Activated naive CD8-positive, alpha-beta T cell (primary cell): ENCODE results near the gene GATB.

Experiments
- H3K27ac Mint-ChIP-seq: one replicate; pipeline ENCODE4 v1.8.0; 2021; ENCODE audit warnings: mixed read lengths
- H3K27me3 Mint-ChIP-seq: one replicate; pipeline ENCODE4 v1.8.0; 2021; ENCODE audit warnings: mixed read lengths
- H3K36me3 Mint-ChIP-seq: one replicate; pipeline ENCODE4 v1.8.0; 2021; ENCODE audit warnings: mixed read lengths
- H3K4me1 Mint-ChIP-seq: one replicate; pipeline ENCODE4 v1.8.0; 2021; ENCODE audit warnings: low read depth, mixed read lengths
- H3K4me3 Mint-ChIP-seq: one replicate; pipeline ENCODE4 v1.8.0; 2021; ENCODE audit warnings: mild to moderate bottlenecking, mixed read lengths
- H3K9me3 Mint-ChIP-seq: one replicate; pipeline ENCODE4 v1.8.0; 2021; ENCODE audit warnings: low read depth, mixed read lengths

Gene GATB

DNA sequence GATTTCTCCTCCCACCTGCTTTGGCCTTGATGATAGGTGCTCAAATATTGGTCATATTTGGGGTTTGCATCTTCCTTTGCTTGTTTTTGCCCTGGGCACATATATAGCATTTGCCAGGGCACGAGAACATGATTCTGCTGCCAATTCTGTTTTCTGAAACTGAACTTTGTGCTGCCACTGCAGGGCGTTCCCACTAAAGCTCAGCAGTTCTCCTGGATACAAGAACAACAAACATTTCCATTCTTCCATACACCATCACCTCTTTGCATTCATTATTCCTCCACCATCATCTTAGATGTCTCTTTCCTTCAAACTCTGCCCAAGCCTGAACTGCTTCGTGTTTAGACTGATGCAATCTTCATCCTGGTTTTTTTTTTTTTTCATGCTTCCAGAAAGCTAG is 36.3 kb upstream of the GATB start:
- Mint-ChIP-seq H3K9me3 (no peaks in the 10 kb centered on the region), H3K27me3 (no peaks in the 10 kb centered on the region), H3K27ac (no peak overlapping the region), H3K4me3 (no peak overlapping the region), H3K36me3 (peaks cover 6% of the 10 kb centered on the region), H3K4me1 (no peaks in the 10 kb centered on the region)

DNA sequence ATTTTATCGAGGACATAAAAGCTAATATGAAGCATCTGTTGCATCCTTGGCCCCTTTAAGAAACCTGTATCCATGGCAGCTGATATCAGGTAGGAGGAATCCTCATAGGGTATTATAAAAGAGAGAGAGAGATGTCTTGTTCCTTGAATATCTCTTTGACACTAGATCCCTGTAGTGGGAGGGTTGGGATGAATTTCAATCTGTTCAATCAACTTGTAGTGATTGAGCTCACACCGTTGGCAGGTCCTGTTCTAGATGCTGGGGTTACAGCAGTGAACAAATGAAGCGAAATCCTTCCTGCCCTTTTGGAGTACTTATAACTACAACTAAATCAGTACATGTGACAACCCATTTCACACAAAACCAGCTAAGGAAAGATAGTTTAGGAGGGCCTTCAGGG is 35.3 kb upstream of the GATB start:
- Mint-ChIP-seq H3K27ac (no peak overlapping the region), H3K4me1 (no peaks in the 10 kb centered on the region), H3K36me3 (peaks cover 6% of the 10 kb centered on the region), H3K4me3 (no peak overlapping the region), H3K27me3 (no peaks in the 10 kb centered on the region), H3K9me3 (no peaks in the 10 kb centered on the region)

DNA sequence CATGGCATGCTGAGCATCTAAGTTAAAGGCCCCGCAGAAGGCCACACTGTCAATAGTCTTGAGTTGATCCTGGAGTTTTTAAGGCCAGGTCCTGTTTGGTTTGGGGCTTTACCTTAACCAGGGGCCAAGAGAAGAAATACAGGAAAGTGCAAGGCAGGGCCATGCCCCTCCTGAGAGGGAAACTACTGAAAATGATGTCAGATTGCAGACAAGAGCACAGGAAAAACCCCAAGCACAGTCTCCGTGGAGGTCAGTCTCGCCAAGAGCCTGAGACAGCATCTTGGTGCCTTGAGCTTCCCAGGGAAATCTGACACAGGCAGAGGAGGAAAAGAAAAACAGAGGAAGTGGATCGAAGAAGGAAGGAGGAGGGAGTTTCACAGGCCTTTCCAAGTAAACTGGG is 32.2 kb upstream of the GATB start:
- Mint-ChIP-seq H3K9me3 (no peaks in the 10 kb centered on the region), H3K27ac (no peak overlapping the region), H3K4me3 (no peak overlapping the region), H3K27me3 (no peaks in the 10 kb centered on the region), H3K36me3 (peaks cover 3% of the 10 kb centered on the region), H3K4me1 (no peaks in the 10 kb centered on the region)

DNA sequence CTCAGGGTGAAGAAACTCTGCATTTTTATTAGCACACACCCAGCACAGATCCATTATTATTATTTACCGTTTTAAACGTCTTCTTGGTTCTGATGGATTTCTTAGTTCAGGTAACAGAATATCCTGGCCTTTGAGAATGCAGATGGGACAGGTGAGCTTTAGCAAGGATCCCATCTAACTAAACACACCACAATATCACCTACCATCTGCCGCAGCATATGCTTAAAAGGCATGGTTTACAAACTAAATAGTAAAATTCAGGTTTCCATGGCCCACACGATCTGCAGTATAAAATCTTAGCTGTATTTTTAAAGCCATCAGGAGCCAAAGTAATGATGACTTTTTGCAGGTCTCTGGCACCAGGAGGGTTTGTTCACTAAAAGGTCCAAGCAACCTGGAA is 31.7 kb upstream of the GATB start:
- H3K27ac Mint-ChIP-seq, result no peak overlapping the region

DNA sequence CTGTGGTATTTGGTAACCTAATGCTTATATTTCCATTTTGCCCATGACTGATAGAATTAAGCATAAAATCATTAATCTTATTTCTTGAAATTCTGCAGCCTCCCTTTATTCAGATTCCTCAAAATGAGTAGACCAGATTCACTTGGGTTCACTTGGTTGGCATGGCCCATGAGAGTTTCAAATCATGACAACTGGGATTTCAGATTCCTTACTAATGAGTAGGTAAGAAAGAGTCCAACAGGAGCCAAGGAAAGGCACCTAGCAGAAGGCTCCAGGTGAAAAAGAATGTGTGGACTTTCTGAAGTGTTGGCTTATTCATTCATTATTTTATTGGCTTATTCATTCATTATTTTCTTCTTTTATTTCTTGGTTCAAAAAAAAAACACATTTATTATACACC is 27.2 kb upstream of the GATB start:
- Mint-ChIP-seq H3K4me1 (no peaks in the 10 kb centered on the region), H3K9me3 (no peaks in the 10 kb centered on the region), H3K36me3 (no peaks in the 10 kb centered on the region), H3K27me3 (no peaks in the 10 kb centered on the region), H3K27ac (no peak overlapping the region), H3K4me3 (no peak overlapping the region)

More for the DNA sequence above, 31.7 kb upstream of the GATB start:
- Mint-ChIP-seq H3K27me3 (no peaks in the 10 kb centered on the region), H3K4me3 (no peak overlapping the region), H3K36me3 (peaks cover 3% of the 10 kb centered on the region), H3K9me3 (no peaks in the 10 kb centered on the region), H3K4me1 (no peaks in the 10 kb centered on the region)

DNA sequence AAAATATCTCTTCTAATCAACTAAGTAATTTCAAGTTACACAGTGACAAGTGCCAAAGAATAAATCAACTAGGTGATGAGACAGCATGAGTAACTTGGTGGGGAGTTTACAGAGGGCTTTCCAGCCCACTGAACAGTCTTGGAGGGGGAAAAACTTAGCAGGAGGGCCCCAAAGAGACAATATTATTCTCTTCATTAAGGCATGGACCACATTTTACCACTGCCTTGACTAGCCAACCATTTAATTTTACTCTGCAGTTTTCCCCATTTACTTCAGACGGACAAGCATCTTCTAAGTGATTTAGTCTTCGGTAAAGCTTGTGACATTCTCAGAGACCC is 25.3 kb upstream of the GATB start:
- Mint-ChIP-seq H3K9me3 (no peaks in the 10 kb centered on the region), H3K27ac (no peak overlapping the region), H3K27me3 (no peaks in the 10 kb centered on the region), H3K4me1 (peaks cover 11% of the 10 kb centered on the region), H3K4me3 (no peak overlapping the region), H3K36me3 (no peaks in the 10 kb centered on the region)

DNA sequence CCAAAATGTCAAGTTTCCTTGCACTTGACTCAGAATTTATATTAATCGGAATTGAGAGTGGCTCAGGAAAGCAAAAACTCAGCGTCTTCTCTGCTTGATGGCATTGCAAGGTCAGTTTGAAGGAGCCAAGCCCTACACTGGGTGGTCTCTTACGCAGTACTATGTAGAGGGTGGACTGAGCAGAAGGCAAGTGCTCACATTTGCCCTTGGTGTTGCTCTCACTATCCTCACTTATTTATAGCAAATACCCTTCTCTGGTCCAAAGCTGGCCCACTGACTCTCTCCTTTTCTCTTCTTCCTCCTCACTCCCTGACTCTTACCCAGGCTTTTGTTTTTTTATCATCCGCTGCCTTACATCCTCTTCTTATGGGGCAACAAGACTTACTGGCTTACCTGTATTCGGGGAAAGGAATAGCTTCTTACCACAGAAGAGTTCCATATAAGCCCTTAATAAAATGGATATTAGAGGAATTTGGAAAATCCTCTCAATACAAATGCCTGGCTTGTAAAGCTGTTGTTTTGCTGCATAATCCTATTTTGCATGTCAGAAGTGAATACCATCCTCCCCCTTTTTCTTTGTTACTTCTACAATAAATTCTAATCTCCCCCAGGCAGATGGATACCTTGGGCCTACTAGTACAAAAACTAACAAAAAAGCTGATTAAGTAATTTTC is 24.8 kb upstream of the GATB start:
- no peaks in the 10 kb centered on the region for H3K36me3 Mint-ChIP-seq
- H3K4me1 Mint-ChIP-seq, result peaks cover 11% of the 10 kb centered on the region
- H3K27ac Mint-ChIP-seq, result no peak overlapping the region
- no peaks in the 10 kb centered on the region for H3K27me3 Mint-ChIP-seq
- no peaks in the 10 kb centered on the region for H3K9me3 Mint-ChIP-seq
- H3K4me3 Mint-ChIP-seq, result no peak overlapping the region

DNA sequence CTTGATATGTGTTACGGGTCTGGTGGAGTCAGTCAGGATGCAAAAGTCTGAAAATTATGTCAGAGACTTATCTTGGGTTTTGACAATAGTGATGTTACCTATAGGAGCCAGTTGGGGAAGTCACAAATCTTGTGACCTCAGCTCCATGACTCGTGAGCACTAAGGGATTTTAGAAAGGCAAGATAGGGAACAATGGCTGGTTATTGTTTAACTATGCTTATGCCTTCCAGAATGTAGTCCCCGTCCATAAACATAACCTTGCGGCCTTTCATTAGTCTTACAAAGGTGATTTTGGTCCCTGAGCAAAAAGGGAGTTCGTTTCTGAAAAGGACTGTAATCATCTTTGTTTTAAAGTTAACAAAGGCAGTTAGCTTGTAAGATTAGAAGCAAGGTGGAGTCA is 23.9 kb upstream of the GATB start:
- Mint-ChIP-seq H3K4me3 (no peak overlapping the region), H3K27me3 (peaks cover 3% of the 10 kb centered on the region)

DNA sequence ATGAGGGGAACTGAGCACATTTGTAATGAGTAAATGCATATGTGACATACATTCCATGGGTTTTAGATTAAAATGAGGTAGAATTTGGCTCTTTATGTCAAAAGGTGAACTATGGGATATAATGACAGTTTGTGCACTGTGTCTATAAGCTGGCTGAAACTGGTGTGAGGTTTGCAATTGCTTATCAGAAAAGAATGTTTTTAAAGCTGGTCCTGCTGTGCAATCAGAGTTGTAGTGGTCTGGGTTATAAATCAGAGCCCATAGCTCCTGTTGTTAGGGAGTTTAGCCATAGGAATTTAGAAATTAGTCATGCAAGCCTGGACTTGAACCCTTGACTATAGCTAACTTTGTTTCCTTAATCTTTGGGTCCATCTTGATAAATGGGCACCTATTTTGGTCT is 23.1 kb upstream of the GATB start:
- H3K9me3 Mint-ChIP-seq, result no peaks in the 10 kb centered on the region
- H3K27ac Mint-ChIP-seq, result no peak overlapping the region
- H3K27me3 Mint-ChIP-seq, result peaks cover 3% of the 10 kb centered on the region
- H3K4me1 Mint-ChIP-seq, result peaks cover 11% of the 10 kb centered on the region
- H3K36me3 Mint-ChIP-seq, result no peaks in the 10 kb centered on the region
- no peak overlapping the region for H3K4me3 Mint-ChIP-seq

More for the DNA sequence above, 23.9 kb upstream of the GATB start:
- peaks cover 11% of the 10 kb centered on the region for H3K4me1 Mint-ChIP-seq
- no peaks in the 10 kb centered on the region for H3K36me3 Mint-ChIP-seq
- no peaks in the 10 kb centered on the region for H3K9me3 Mint-ChIP-seq
- H3K27ac Mint-ChIP-seq, result no peak overlapping the region

DNA sequence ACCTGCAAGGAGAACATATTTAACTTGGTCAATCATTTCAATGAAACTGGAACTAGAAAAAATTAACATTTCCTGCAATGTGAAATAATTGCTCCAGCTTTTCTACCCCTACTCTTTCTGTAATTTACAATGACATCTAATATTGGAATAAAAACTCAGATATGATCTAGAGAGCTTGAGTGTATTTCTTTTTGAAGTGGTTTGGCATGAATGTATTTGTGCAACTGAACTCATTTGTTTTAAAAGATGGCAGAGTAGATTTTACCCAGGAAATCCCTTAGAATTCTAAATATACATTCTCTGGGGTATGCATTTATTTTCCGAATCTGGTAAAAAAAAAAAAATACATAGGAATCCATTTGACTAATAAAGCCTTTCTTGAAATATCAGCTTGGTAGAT is 21.5 kb upstream of the GATB start:
- no peak overlapping the region for H3K27ac Mint-ChIP-seq

DNA sequence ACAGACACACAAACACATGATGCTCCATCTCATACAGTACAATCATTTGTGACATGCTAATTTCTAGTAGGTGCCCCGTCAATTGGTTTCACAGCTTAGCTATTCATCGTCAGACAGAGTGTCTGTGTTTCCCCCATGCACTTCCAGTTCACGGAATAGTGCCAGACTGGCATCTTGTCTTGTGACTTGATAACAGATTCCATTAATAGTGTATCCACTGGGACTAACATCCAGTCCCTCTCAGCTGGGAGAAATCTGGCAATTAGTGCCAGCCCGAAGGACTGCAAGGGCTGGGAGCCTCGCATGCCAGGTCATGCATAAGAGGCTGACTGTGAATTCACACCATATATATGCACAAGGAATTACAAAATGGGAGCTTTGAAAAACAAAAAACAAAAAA is 20.2 kb upstream of the GATB start:
- peaks cover 4% of the 10 kb centered on the region for H3K9me3 Mint-ChIP-seq
- no peaks in the 10 kb centered on the region for H3K36me3 Mint-ChIP-seq
- no peak overlapping the region for H3K27ac Mint-ChIP-seq
- peaks cover 5% of the 10 kb centered on the region for H3K27me3 Mint-ChIP-seq
- no peak overlapping the region for H3K4me3 Mint-ChIP-seq
- peaks cover 11% of the 10 kb centered on the region for H3K4me1 Mint-ChIP-seq

More for the DNA sequence above, 21.5 kb upstream of the GATB start:
- no peaks in the 10 kb centered on the region for H3K36me3 Mint-ChIP-seq
- peaks cover 3% of the 10 kb centered on the region for H3K27me3 Mint-ChIP-seq
- H3K4me3 Mint-ChIP-seq, result no peak overlapping the region
- H3K9me3 Mint-ChIP-seq, result no peaks in the 10 kb centered on the region
- peaks cover 11% of the 10 kb centered on the region for H3K4me1 Mint-ChIP-seq

DNA sequence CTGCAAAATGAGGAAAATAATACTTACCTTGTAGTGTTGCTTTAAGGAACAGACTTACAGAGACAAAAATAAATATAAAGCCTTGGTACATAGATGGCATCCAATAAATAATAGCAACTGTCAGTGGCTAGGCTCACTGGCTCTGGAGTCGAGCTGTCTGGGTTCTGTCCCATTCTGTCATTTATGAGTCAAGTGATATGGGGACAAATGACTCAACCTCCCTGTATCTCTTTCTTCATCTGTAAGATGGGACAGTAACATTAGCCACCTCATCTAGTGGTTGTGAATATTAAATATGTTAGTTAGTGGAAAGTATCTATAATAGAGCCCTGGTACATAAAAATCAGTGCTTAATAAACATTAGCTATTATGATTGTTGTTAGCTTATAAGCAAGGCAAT is 16.7 kb upstream of the GATB start:
- no peak overlapping the region for H3K4me3 Mint-ChIP-seq
- H3K9me3 Mint-ChIP-seq, result peaks cover 28% of the 10 kb centered on the region
- peaks cover 8% of the 10 kb centered on the region for H3K4me1 Mint-ChIP-seq
- H3K27me3 Mint-ChIP-seq, result peaks cover 8% of the 10 kb centered on the region
- no peak overlapping the region for H3K27ac Mint-ChIP-seq
- peaks cover 8% of the 10 kb centered on the region for H3K36me3 Mint-ChIP-seq

DNA sequence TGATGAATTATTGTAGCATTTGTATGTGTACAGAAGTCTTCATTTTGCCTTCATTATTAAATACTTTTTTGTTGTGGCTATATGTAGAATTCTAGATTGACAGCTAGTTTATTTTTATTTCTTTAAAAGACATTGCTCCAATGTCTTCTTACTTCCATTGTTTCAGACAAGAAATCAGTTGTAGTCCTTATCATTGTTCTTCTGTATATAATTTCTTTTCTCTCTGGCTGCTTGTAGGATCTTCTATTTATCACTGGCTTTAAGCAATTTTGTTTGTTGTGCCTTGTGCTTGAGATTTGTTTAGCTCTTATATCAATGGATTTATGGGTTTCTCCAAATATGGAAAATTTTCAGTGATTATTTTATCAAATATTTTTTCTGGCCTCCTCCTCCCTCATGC is 13.5 kb upstream of the GATB start:
- Mint-ChIP-seq H3K4me3 (no peak overlapping the region), H3K27ac (no peak overlapping the region), H3K4me1 (no peaks in the 10 kb centered on the region), H3K9me3 (peaks cover 30% of the 10 kb centered on the region), H3K36me3 (peaks cover 8% of the 10 kb centered on the region), H3K27me3 (peaks cover 7% of the 10 kb centered on the region)

DNA sequence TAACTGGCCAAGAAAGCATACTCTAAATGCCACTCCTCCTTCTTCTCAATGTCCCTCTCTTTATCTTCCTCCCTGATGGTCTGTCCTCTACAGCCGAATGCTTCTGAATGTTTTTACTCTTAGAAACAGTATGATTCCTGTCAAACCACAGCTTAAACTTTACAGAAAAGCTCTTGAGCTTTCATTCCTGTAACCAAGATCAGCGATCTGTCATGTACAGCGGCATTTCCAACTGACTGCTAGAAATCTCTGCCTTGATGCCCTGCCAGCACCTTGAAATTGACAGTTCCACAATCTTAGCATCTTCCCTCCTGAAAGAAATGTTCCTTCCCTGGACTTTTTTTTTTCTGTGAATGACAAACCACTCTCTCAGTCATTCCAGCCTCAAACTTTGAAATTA is 11.5 kb upstream of the GATB start:
- Mint-ChIP-seq H3K27me3 (peaks cover 7% of the 10 kb centered on the region), H3K9me3 (peaks cover 30% of the 10 kb centered on the region)

DNA sequence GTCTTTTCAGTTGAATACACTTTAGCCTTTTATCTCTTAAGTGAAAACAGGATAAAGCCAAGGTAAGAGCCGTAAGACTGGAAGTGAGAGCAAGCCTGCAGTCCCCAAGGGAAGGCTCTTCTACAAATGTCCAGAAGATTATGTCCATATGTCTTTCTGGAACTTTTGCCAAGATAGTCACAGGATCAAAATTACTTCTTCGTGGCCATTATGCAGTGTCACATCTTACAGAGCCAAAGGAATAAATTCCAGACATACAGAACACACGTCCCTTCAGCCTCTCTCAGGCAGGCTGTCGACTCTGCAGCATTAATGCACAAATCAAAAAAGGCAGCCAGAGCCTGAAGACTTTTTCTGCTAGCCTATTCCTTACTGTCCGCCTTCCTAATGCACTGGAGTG is 10.9 kb upstream of the GATB start:
- Mint-ChIP-seq H3K4me1 (no peaks in the 10 kb centered on the region), H3K27ac (no peak overlapping the region), H3K27me3 (peaks cover 7% of the 10 kb centered on the region), H3K9me3 (peaks cover 29% of the 10 kb centered on the region), H3K4me3 (no peak overlapping the region), H3K36me3 (peaks cover 8% of the 10 kb centered on the region)

More for the DNA sequence above, 11.5 kb upstream of the GATB start:
- Mint-ChIP-seq H3K27ac (no peak overlapping the region), H3K36me3 (peaks cover 8% of the 10 kb centered on the region), H3K4me1 (no peaks in the 10 kb centered on the region), H3K4me3 (no peak overlapping the region)

DNA sequence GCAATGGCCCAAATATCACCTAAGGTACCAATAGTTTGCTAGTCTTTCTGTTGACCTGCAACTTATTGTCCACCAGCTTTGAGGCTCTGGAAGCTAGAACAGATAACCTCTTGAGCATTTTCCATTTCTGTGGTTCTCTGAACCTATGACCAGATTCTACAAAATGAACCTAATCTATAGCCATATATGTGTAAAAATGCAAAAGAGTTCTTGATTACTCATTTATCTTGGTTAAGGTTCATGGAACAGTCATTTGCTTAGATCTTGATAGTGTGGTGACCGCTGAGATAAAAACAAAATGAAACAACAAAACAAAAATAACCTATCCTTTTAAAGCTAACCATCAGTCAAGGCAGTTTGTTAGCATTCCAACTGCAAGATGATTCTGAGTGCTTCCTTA is 9.3 kb upstream of the GATB start:
- H3K4me1 Mint-ChIP-seq, result no peaks in the 10 kb centered on the region
- no peak overlapping the region for H3K4me3 Mint-ChIP-seq
- H3K9me3 Mint-ChIP-seq, result peaks cover 23% of the 10 kb centered on the region
- no peak overlapping the region for H3K27ac Mint-ChIP-seq
- H3K27me3 Mint-ChIP-seq, result peaks cover 6% of the 10 kb centered on the region
- H3K36me3 Mint-ChIP-seq, result peaks cover 8% of the 10 kb centered on the region
